Measurements from ENCODE around the gene DDX56. TPM values are rescaled to one million over a fixed set of nuclear protein-coding genes. Genes with fewer than 3 reads are reported as not detected.

Gene DDX56
- total RNA-seq, 1 experiment from 2014 or later: 83.1 TPM

DNA sequence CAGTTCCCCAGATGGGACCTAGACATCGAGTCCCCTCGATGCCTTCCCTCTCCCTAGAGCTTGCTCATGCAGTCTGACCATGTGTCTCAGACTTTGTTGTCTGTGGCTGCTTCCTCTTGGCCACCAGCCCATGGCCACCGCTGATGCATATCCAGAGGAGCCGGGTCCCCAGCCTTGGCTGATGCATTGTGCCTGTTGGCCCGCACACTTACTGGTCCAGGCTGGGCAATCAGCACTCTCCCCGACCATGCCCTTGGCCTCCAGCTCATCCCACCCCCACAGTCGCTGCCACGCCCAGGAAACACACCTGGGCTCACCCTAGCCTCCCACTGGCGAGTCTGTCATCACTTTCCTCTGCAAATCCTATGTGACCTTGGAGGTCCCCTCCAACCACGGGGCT, 42.7 kb downstream of the DDX56 start (continued):
- TF ChIP-seq, protein P1, sequence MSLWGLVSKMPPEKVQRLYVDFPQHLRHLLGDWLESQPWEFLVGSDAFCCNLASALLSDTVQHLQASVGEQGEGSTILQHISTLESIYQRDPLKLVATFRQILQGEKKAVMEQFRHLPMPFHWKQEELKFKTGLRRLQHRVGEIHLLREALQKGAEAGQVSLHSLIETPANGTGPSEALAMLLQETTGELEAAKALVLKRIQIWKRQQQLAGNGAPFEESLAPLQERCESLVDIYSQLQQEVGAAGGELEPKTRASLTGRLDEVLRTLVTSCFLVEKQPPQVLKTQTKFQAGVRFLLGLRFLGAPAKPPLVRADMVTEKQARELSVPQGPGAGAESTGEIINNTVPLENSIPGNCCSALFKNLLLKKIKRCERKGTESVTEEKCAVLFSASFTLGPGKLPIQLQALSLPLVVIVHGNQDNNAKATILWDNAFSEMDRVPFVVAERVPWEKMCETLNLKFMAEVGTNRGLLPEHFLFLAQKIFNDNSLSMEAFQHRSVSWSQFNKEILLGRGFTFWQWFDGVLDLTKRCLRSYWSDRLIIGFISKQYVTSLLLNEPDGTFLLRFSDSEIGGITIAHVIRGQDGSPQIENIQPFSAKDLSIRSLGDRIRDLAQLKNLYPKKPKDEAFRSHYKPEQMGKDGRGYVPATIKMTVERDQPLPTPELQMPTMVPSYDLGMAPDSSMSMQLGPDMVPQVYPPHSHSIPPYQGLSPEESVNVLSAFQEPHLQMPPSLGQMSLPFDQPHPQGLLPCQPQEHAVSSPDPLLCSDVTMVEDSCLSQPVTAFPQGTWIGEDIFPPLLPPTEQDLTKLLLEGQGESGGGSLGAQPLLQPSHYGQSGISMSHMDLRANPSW (CRISPR knock-in tag; conservative IDR thresholded peaks at IDR 0.05; ENCODE audit: low read depth): no peak
- TF ChIP-seq NR2C2 (CRISPR knock-in tag; IDR thresholded peaks at IDR 0.05): no peak
- TF ChIP-seq GTF2I (CRISPR knock-in tag; conservative IDR thresholded peaks at IDR 0.05): no peak
- no peak for TF ChIP-seq FOXP1 (CRISPR knock-in tag; IDR thresholded peaks at IDR 0.05; ENCODE audit: borderline replicate concordance)

DNA sequence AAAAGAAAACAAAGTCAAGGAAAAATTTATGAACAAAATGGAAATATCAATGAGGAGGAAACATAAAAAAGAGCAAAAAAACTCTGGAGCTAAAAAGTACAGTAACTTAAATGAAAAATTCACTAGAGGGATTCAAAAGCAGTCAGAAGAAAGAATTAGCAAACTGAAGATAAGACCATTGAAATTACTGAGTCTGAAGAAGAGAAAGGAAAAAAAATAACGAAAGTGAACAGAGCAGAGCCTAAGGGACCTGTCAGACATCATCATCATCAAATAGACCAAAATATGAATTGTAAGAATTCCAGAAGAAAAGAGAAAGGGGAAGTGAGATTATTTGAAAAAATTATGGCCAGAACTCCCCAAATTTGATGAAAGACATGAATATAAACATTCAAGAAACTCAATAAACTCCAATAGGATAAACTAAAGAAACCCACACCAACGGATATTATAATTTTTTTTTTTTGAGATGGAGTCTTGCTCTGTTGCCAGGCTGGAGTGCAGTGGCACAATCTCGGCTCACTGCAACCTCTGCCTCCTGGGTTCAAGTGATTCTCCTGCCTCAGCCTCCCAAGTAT, 48.8 kb downstream of the DDX56 start:
- ATAC-seq (no peak), DNase-seq (ENCODE audit: low spot score) (no peak)
- peaks cover 12% of the 10 kb centered on the region for H3K27me3 Mint-ChIP-seq (ENCODE audit: low read depth)
- H3K4me3 Mint-ChIP-seq: no peak overlapping the region
- 0 out of 2 replicates have a peak, but pooled peaks cover 4% of the 10 kb centered on the region for H3K36me3 Mint-ChIP-seq
- H3K27ac Mint-ChIP-seq: no peak overlapping the region
- no peaks in the 10 kb centered on the region for H3K4me1 Mint-ChIP-seq
- no peak for TF ChIP-seq JAZF1 (CRISPR knock-in tag; IDR thresholded peaks at IDR 0.05)
- no peak for TF ChIP-seq RORB (CRISPR knock-in tag; IDR thresholded peaks at IDR 0.05)
- no peak for TF ChIP-seq JUN (CRISPR knock-in tag; IDR thresholded peaks at IDR 0.05)
- TF ChIP-seq, protein P2, sequence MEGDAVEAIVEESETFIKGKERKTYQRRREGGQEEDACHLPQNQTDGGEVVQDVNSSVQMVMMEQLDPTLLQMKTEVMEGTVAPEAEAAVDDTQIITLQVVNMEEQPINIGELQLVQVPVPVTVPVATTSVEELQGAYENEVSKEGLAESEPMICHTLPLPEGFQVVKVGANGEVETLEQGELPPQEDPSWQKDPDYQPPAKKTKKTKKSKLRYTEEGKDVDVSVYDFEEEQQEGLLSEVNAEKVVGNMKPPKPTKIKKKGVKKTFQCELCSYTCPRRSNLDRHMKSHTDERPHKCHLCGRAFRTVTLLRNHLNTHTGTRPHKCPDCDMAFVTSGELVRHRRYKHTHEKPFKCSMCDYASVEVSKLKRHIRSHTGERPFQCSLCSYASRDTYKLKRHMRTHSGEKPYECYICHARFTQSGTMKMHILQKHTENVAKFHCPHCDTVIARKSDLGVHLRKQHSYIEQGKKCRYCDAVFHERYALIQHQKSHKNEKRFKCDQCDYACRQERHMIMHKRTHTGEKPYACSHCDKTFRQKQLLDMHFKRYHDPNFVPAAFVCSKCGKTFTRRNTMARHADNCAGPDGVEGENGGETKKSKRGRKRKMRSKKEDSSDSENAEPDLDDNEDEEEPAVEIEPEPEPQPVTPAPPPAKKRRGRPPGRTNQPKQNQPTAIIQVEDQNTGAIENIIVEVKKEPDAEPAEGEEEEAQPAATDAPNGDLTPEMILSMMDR (IDR thresholded peaks at IDR 0.05): no peak
- TF ChIP-seq GRHL2 (CRISPR knock-in tag; IDR thresholded peaks at IDR 0.05; ENCODE audit: insufficient replicate concordance, severe bottlenecking): no peak
- TF ChIP-seq ZNF121 (CRISPR knock-in tag; IDR thresholded peaks at IDR 0.05): no peak
- TF ChIP-seq ELF4 (CRISPR knock-in tag; IDR thresholded peaks at IDR 0.05; ENCODE audit: low read depth): no peak
- peaks cover 14% of the 10 kb centered on the region for H3K9me3 Mint-ChIP-seq
- POLR2A ChIA-PET: no interaction called here
- CTCF ChIA-PET: interaction anchor here (1.0 kb wide), 1 partner anchor 10 kb away, joined by 3 read pairs; no protein-coding TSS in a partner anchor

- ChIA-PET POLR2A (no interaction called here), CTCF (interaction anchor here (1.6 kb wide), 1 partner anchor 12 kb away, joined by 10 read pairs; no protein-coding TSS in a partner anchor)
- TF ChIP-seq ZBTB21 (CRISPR knock-in tag; IDR thresholded peaks at IDR 0.05; ENCODE audit: borderline replicate concordance) (no peak), ZNF416 (CRISPR knock-in tag; IDR thresholded peaks at IDR 0.05) (no peak), JUN (CRISPR knock-in tag; IDR thresholded peaks at IDR 0.05) (no peak), RELA (CRISPR knock-in tag; IDR thresholded peaks at IDR 0.05; ENCODE audit: borderline replicate concordance) (no peak), IRF1 (CRISPR knock-in tag; IDR thresholded peaks at IDR 0.05) (no peak), ZBTB43 (CRISPR knock-in tag; IDR thresholded peaks at IDR 0.05) (no peak), GRHL2 (CRISPR knock-in tag; IDR thresholded peaks at IDR 0.05; ENCODE audit: insufficient replicate concordance, severe bottlenecking) (no peak), CBFB (CRISPR knock-in tag; IDR thresholded peaks at IDR 0.05; ENCODE audit: low read depth) (no peak)
- TF ChIP-seq, protein P3, sequence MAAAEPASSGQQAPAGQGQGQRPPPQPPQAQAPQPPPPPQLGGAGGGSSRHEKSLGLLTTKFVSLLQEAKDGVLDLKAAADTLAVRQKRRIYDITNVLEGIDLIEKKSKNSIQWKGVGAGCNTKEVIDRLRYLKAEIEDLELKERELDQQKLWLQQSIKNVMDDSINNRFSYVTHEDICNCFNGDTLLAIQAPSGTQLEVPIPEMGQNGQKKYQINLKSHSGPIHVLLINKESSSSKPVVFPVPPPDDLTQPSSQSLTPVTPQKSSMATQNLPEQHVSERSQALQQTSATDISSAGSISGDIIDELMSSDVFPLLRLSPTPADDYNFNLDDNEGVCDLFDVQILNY (CRISPR knock-in tag; IDR thresholded peaks at IDR 0.05): no peak
- TF ChIP-seq, protein P2 (IDR thresholded peaks at IDR 0.05): no peak
- TF ChIP-seq, protein P4, sequence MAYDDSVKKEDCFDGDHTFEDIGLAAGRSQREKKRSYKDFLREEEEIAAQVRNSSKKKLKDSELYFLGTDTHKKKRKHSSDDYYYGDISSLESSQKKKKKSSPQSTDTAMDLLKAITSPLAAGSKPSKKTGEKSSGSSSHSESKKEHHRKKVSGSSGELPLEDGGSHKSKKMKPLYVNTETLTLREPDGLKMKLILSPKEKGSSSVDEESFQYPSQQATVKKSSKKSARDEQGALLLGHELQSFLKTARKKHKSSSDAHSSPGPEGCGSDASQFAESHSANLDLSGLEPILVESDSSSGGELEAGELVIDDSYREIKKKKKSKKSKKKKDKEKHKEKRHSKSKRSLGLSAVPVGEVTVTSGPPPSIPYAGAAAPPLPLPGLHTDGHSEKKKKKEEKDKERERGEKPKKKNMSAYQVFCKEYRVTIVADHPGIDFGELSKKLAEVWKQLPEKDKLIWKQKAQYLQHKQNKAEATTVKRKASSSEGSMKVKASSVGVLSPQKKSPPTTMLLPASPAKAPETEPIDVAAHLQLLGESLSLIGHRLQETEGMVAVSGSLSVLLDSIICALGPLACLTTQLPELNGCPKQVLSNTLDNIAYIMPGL (CRISPR knock-in tag; IDR thresholded peaks at IDR 0.05): no peak
- ATAC-seq: no peak
- H3K36me3 Mint-ChIP-seq: 0 out of 2 replicates have a peak, but pooled peaks cover 4% of the 10 kb centered on the region
- H3K9me3 Mint-ChIP-seq: peaks cover 9% of the 10 kb centered on the region
- no peak overlapping the region for H3K27ac Mint-ChIP-seq
- no peak for DNase-seq (ENCODE audit: low spot score)
- H3K27me3 Mint-ChIP-seq (ENCODE audit: low read depth): peaks cover 9% of the 10 kb centered on the region; the same call in 1 of the 2 replicates
- no peaks in the 10 kb centered on the region for H3K4me1 Mint-ChIP-seq
- no peak overlapping the region for H3K4me3 Mint-ChIP-seq
These were observed 51.4 kb downstream of the DDX56 start for GRCh38 chr7:44522315-44522714.

Data from WTC11 (cell line).